GM19238 (cell line): ENCODE data around the gene ZC3H12C.
"Not testable (repeated sequence)": the region's sequence is repeated elsewhere in the genome, so short reads cannot be mapped to it uniquely, and the experiment has no call there.

Source experiments
- DNase-seq: peaks from one replicate; pipeline ENCODE4 v3.0.0; 2011; ENCODE audit warnings: low spot score; ENCODE audit not compliant: insufficient read length

The ZC3H12C gene

DNA sequence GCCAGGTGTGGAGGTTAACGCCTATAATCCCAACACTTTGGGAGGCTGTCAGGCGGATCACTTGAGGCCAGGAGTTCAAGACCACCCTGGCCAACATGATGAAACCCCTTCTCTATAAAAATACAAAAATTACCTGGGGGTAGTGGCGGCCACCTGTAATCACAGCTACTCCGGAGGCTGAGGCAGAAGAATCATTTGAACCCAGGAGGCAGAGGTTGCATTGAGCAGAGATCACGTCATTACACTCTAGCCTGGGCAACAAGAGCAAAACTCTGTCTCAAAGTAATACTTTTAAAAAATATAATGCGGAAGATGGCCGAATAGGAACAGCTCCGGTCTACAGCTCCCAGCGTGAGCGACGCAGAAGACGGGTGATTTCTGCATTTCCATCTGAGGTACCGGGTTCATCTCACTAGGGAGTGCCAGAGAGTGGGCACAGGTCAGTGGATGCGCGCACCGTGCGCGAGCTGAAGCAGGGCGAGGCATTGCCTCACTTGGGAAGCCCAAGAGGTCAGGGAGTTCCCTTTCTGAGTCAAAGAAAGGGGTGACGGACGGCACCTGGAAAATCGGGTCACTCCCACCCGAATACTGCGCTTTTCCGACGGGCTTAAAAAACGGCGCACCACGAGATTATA is 115.6 kb downstream of the ZC3H12C start:
- not testable (repeated sequence) for DNase-seq

DNA sequence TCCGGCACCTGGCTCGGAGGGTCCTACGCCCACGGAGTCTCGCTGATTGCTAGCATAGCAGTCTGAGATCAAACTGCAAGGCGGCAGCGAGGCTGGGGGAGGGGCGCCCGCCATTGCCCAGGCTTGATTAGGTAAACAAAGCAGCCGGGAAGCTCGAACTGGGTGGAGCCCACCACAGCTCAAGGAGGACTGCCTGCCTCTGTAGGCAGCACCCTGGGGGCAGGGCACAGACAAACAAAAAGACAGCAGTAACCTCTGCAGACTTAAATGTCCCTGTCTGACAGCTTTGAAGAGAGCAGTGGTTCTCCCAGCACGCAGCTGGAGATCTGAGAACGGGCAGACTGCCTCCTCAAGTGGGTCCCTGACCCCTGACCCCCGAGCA is 116.1 kb downstream of the ZC3H12C start:
- DNase-seq = not testable (repeated sequence)

DNA sequence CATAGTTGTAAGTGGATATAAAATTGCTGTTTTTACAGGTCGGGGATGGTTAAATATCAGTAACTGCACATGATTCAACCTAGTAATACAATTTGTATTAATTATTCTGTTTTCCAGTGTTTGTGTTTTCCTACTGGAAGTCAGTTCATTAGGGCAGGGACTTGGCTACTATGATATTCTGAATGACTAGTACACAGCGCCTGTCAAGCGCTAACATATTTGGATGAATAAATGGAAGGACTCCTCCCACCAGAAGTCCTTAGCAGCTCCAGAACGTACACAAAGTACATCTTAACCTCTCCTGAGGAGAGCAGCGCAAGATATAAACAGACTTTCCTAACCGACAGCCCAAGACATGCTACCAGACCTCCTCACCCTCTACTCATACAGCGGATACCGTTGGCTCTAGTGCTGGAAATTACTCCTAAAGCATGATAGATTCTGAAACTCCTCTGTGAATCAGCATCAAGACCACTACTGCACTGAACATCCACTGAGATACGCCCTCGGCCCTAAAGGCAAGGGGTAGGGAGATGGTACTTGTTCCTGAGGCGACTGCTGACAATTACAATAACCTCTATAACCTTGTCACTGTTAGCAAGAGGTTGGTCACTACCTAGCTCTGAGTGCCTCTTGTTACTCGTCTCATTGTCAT is 124.2 kb downstream of the ZC3H12C start:
- no peak for DNase-seq

DNA sequence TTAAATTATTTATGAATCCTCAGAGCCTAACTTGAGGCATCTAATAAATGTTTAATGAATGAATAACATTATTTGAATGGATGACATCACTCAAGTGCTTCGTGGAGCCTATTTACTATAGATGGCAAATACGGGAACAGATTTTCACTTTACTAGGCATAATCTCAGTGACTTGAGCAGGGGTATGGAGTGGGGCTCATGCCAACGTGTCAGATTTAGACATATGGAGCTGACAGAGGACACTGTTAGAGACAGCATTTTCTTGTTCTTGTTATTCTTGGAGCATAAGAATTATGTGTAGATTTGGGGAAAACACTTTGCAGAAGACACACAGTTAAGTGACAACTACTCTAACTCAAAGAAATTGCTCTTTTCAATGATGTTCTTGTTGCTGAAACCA is 124.7 kb downstream of the ZC3H12C start:
- DNase-seq = no peak

DNA sequence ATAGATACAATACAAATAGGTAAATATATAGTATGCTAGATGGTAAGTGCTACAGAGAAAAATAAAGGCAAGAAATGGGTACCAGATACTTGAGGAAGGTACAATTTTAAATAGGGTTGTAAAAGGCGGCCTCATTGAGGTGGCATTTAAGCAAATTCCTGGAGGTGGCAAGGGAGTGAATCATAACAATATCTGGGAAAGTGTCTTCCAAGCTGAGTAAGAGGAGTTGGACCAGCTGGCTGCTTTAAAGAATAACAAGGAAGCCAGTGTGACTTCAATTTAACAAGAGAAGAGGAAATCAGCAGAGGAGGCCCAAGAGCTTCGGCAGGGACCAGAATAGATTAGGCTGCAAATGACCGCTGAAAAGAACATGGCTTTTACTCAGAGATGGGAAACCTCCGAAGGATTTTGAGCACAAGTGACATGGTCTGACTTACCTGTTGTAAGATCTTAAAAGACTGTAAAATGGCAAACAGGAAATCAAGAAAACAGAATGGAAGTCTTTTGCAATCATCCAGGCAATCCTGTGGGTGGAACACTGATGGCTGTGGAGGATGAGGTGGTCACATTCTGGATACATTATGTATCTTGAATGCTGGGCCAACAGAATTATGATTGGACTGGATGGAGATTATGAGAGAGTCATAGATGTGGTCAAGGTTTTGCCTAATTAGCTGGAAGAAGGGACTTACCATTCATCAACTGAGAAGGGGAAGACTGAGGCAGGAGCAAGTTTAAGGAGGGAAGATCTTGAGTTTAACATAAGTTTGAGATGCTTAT is 126.0 kb downstream of the ZC3H12C start:
- no peak for DNase-seq
